Retinal pigment epithelial cell (primary cell): ENCODE data around the gene TP53BP1.
A peak's percentile ranks its signal among the peaks of the same experiment; 100 is the strongest.

Source experiments
- DNase-seq: peaks from one replicate; pipeline ENCODE4 v3.0.0-alpha.2; 2010; ENCODE audit warnings: low read depth
- H3K4me3 ChIP-seq: 2 replicates; pipeline ENCODE4 v1.5.1; 2011; ENCODE audit warnings: mild to moderate bottlenecking, low read length, control low read depth, moderate library complexity
- CTCF ChIP-seq: conservative IDR thresholded peaks from 2 replicates; pipeline ENCODE4 v1.5.1; 2011; ENCODE audit warnings: low read depth, low read length, control low read depth, inconsistent platforms

TP53BP1 gene

GRCh38 chr15:43518197-43518761, 25.3 kb upstream of the TP53BP1 start:
- peak overlapping the region; percentile 58 for H3K4me3 ChIP-seq
- TF ChIP-seq CTCF: no peak
- DNase-seq: no peak

GRCh38 chr15:43517354-43518196, 24.6 kb upstream of the TP53BP1 start, which contains the start of gene MAP1A:
Gene MAP1A, plus strand, starts transcription at chr15:43517608. Its CDS starts 3,866 bp downstream, at chr15:43521474.
- no peak for TF ChIP-seq CTCF
- DNase-seq: no peak
- H3K4me3 ChIP-seq: peak within 1 kb of the TSS; percentile 58

GRCh38 chr15:43516801-43517353, 23.9 kb upstream of the TP53BP1 start:
- TF ChIP-seq CTCF: no peak
- peak overlapping the region; percentile 58 for H3K4me3 ChIP-seq
- DNase-seq: no peak

GRCh38 chr15:43516185-43516584, 23.2 kb upstream of the TP53BP1 start:
- TF ChIP-seq CTCF: no peak
- DNase-seq: no peak
- no peak overlapping the region for H3K4me3 ChIP-seq

GRCh38 chr15:43515741-43516140, 22.8 kb upstream of the TP53BP1 start:
- TF ChIP-seq CTCF: no peak
- no peak overlapping the region for H3K4me3 ChIP-seq
- DNase-seq: no peak

- H3K4me3 ChIP-seq: no peak overlapping the region
- TF ChIP-seq CTCF: peak; percentile 79
- DNase-seq: no peak
Measured at GRCh38 chr15:43514241-43515057, 21.5 kb upstream of the TP53BP1 start.
